Effector memory CD4-positive, alpha-beta T cell (primary cell): ENCODE measurements around the gene WFDC10B.
"Not testable (repeated sequence)": the region's sequence is repeated elsewhere in the genome, so short reads cannot be mapped to it uniquely, and the experiment has no call there.

Source experiments
- DNase-seq, 3 donors: peaks; one replicate each; pipeline ENCODE4 v3.0.0-alpha.2; 2020
- H3K27ac ChIP-seq: 2 replicates; pipeline ENCODE4 v1.7.0; 2013; ENCODE audit warnings: mild to moderate bottlenecking, low read length, moderate library complexity; ENCODE audit not compliant: insufficient read depth, poor library complexity, severe bottlenecking
- H3K27me3 ChIP-seq: replicated peaks from 2 replicates; pipeline ENCODE4 v1.7.0; 2013; ENCODE audit warnings: mild to moderate bottlenecking, low read length; ENCODE audit not compliant: insufficient read depth, control insufficient read depth, poor library complexity, severe bottlenecking
- H3K36me3 ChIP-seq: 2 replicates; pipeline ENCODE4 v1.7.0; 2013; ENCODE audit warnings: mild to moderate bottlenecking, low read length, moderate library complexity; ENCODE audit not compliant: control insufficient read depth, insufficient read depth
- H3K4me1 ChIP-seq: 2 replicates; pipeline ENCODE4 v1.7.0; 2013; ENCODE audit warnings: low read length, mild to moderate bottlenecking; ENCODE audit not compliant: control insufficient read depth, insufficient read depth, poor library complexity, severe bottlenecking
- H3K4me3 ChIP-seq: 2 replicates; pipeline ENCODE4 v1.7.0; 2013; ENCODE audit warnings: low read length, low read depth, mild to moderate bottlenecking; ENCODE audit not compliant: insufficient read depth, poor library complexity, severe bottlenecking
- H3K9me3 ChIP-seq: 2 replicates; pipeline ENCODE4 v1.7.0; 2013; ENCODE audit warnings: mild to moderate bottlenecking, low read length, moderate library complexity; ENCODE audit not compliant: control insufficient read depth

The WFDC10B gene

DNA sequence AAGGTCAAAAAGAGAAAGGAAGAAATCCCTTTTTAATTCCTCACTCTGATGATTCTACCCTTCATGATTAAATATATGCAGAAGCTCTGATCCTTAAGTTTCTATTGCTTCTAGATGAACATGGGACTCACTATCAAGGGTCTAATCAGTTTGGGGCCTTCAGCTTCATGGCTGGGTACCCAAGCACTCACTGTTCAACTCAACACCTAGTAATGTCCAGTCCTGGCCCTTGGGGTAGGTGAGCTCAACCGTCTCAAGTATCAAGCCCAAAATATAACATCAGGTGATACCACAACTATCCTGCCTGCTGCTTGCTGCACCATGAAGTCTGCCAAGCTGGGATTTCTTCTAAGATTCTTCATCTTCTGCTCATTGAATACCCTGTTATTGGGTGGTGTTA is 17.2 kb upstream of the WFDC10B start, which contains the start of gene SPINT4:
Gene SPINT4, plus strand, starts transcription at position 301 of the 400 bp plus-strand sequence. Its CDS starts 21 bp downstream, at position 322.
- Histone ChIP-seq H3K36me3 (no peaks in the 10 kb centered on the region), H3K27me3 (no peaks in the 10 kb centered on the region), H3K4me1 (no peaks in the 10 kb centered on the region), H3K27ac (no peak within 1 kb of the TSS), H3K9me3 (no peaks in the 10 kb centered on the region), H3K4me3 (no peak within 1 kb of the TSS)
- no peak for DNase-seq

DNA sequence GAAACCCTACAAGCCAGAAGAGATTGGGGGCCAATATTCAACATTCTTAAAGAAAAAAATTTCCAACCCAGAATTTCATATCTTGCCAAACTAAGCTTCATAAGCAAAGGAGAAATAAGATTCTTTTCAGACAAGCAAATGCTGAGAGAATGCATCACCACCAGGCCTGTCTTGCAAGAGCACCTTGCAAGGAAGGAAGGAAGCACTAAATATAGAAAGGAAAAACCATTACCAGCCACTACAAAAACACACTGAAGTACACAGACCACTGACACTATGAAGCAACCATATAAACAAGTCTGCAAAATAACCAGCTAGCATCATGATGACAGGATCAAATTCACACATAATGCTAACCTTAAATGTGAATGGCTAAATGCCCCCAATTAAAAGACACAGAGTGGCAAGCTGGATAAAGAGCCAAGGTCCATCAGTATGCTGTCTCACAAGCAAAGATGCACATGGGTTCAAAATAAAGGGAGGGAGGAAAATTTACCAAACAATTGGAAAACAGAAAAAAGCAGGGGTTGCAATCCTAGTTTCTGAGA is 11.4 kb upstream of the WFDC10B start:
- not testable (repeated sequence) for H3K27ac ChIP-seq, H3K4me3 ChIP-seq, H3K27me3 ChIP-seq, H3K9me3 ChIP-seq, DNase-seq, H3K4me1 ChIP-seq, H3K36me3 ChIP-seq

GRCh38 chr20:45701873-45702272 is 2.9 kb downstream of the WFDC10B start, which contains the start of gene WFDC13:
WFDC13 (plus strand) TSS chr20:45702038; CDS start chr20:45702124, 86 bp downstream.
- H3K4me1 ChIP-seq, result no peaks in the 10 kb centered on the region
- H3K27ac ChIP-seq, result no peak within 1 kb of the TSS
- peaks cover 4% of the 10 kb centered on the region for H3K27me3 ChIP-seq
- no peaks in the 10 kb centered on the region for H3K9me3 ChIP-seq
- H3K4me3 ChIP-seq, result no peak within 1 kb of the TSS
- H3K36me3 ChIP-seq, result no peaks in the 10 kb centered on the region
- no peak for DNase-seq

DNA sequence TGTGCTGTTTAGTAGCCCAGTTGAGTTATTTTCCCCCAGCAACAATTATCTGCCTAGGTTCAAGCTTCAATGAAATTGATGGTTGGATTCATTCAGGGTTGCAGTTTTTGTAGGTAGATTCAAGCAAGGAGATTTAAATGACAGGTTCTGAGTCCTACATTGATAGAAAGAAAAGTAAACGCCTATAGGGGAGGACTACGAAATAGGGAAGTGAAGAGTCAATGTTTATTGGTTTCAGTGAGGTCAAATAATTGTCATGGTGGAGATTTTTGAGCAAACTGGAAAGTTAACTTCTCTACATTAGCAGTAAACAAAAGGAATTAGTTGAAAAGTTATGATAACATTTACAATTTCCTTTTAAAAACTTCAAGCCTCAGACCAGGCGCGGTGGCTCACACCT is 3.7 kb downstream of the WFDC10B start:
- no peak overlapping the region for H3K27ac ChIP-seq
- no peaks in the 10 kb centered on the region for H3K9me3 ChIP-seq
- no peak overlapping the region for H3K4me3 ChIP-seq
- peaks cover 4% of the 10 kb centered on the region for H3K27me3 ChIP-seq
- H3K36me3 ChIP-seq, result no peaks in the 10 kb centered on the region
- DNase-seq, result no peak
- no peaks in the 10 kb centered on the region for H3K4me1 ChIP-seq

GRCh38 chr20:45695496-45695895 is 9.3 kb downstream of the WFDC10B start:
- DNase-seq, result no peak
- Histone ChIP-seq H3K27me3 (no peaks in the 10 kb centered on the region), H3K27ac (no peak overlapping the region), H3K9me3 (no peaks in the 10 kb centered on the region), H3K4me3 (no peak overlapping the region), H3K4me1 (no peaks in the 10 kb centered on the region), H3K36me3 (no peaks in the 10 kb centered on the region)

GRCh38 chr20:45693346-45693745 is 11.5 kb downstream of the WFDC10B start:
- not testable (repeated sequence) for H3K27ac ChIP-seq, H3K27me3 ChIP-seq, H3K4me1 ChIP-seq, H3K9me3 ChIP-seq, H3K36me3 ChIP-seq, DNase-seq, H3K4me3 ChIP-seq

- Histone ChIP-seq H3K36me3 (no peaks in the 10 kb centered on the region), H3K4me3 (no peak overlapping the region), H3K4me1 (no peaks in the 10 kb centered on the region), H3K9me3 (no peaks in the 10 kb centered on the region), H3K27me3 (no peaks in the 10 kb centered on the region), H3K27ac (no peak overlapping the region)
- DNase-seq, result no peak
These were observed 18.9 kb downstream of the WFDC10B start for GRCh38 chr20:45685896-45686295.

- Histone ChIP-seq H3K4me3 (no peak overlapping the region), H3K36me3 (no peaks in the 10 kb centered on the region), H3K27ac (no peak overlapping the region), H3K27me3 (no peaks in the 10 kb centered on the region), H3K4me1 (no peaks in the 10 kb centered on the region), H3K9me3 (peaks cover 18% of the 10 kb centered on the region)
- DNase-seq, result no peak
These were observed 25.2 kb downstream of the WFDC10B start for GRCh38 chr20:45679650-45680049.

DNA sequence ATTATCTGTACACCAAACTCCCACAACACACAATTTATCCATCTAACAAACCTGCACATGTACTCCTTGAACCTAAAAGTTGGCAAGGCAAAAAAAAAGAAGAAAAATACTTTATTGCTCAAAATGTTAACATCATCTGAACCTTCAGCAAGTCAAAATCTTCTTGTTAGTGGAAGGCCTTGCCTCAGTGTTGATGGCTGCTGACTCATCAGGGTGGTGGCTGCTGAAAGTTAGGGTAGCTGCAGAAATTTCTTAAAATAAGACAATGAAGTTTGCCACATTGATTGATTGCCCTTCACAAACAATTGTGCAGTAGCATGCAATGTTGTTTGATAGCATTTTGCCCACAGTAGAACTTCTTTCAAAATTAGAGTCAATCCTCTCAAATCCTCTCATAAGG is 32.1 kb downstream of the WFDC10B start:
- Histone ChIP-seq H3K9me3 (peaks cover 3% of the 10 kb centered on the region), H3K27me3 (no peaks in the 10 kb centered on the region), H3K36me3 (no peaks in the 10 kb centered on the region), H3K4me3 (no peak overlapping the region), H3K27ac (no peak overlapping the region), H3K4me1 (no peaks in the 10 kb centered on the region)
- DNase-seq, result no peak

GRCh38 chr20:45670139-45670538 is 34.7 kb downstream of the WFDC10B start, which contains the start of gene WFDC11:
WFDC11 (minus strand) TSS chr20:45670239; CDS start chr20:45650600, 19,639 bp downstream.
- Histone ChIP-seq H3K27ac (no peak within 1 kb of the TSS), H3K4me3 (no peak within 1 kb of the TSS), H3K27me3 (peaks cover 3% of the 10 kb centered on the region), H3K36me3 (no peaks in the 10 kb centered on the region), H3K9me3 (no peaks in the 10 kb centered on the region), H3K4me1 (no peaks in the 10 kb centered on the region)
- no peak for DNase-seq
